Measurements from ENCODE around the gene IFIT1.
A peak's percentile ranks its signal among the peaks of the same experiment; 100 is the strongest.

Gene IFIT1

GRCh38 chr10:89416465-89416864, 24.0 kb downstream of the IFIT1 start:
- TF ChIP-seq ZFX (IDR thresholded peaks at IDR 0.05; ENCODE audit: borderline replicate concordance), result no peak
- no peak overlapping the region for H3K27ac ChIP-seq

- no peak overlapping the region for H3K27ac ChIP-seq
- no peak for TF ChIP-seq ZFX (IDR thresholded peaks at IDR 0.05; ENCODE audit: borderline replicate concordance)
- no peak for TF ChIP-seq CTCF (IDR thresholded peaks at IDR 0.05)
Observed at GRCh38 chr10:89419548-89419947, 27.1 kb downstream of the IFIT1 start.

- no peak overlapping the region for H3K27ac ChIP-seq
- no peak for TF ChIP-seq CTCF (IDR thresholded peaks at IDR 0.05)
- no peak for TF ChIP-seq ZFX (IDR thresholded peaks at IDR 0.05; ENCODE audit: borderline replicate concordance)
Observed at GRCh38 chr10:89421018-89421476, 28.6 kb downstream of the IFIT1 start.

GRCh38 chr10:89425000-89425399, 32.6 kb downstream of the IFIT1 start:
- TF ChIP-seq CTCF (IDR thresholded peaks at IDR 0.05), result no peak

GRCh38 chr10:89426230-89426868, 33.9 kb downstream of the IFIT1 start:
- no peak overlapping the region for H3K27ac ChIP-seq
- TF ChIP-seq ZFX (IDR thresholded peaks at IDR 0.05; ENCODE audit: borderline replicate concordance) (no peak), CTCF (IDR thresholded peaks at IDR 0.05) (peak; percentile 82)

More at GRCh38 chr10:89425000-89425399, 32.6 kb downstream of the IFIT1 start:
- no peak overlapping the region for H3K27ac ChIP-seq

GRCh38 chr10:89427629-89428028, 35.2 kb downstream of the IFIT1 start:
- TF ChIP-seq CTCF (IDR thresholded peaks at IDR 0.05) (no peak), ZFX (IDR thresholded peaks at IDR 0.05; ENCODE audit: borderline replicate concordance) (no peak)
- H3K27ac ChIP-seq, result no peak overlapping the region

- H3K27ac ChIP-seq, result no peak overlapping the region
- no peak for TF ChIP-seq ZFX (IDR thresholded peaks at IDR 0.05; ENCODE audit: borderline replicate concordance)
- TF ChIP-seq CTCF (IDR thresholded peaks at IDR 0.05), result no peak
Observed at GRCh38 chr10:89428877-89429276, 36.5 kb downstream of the IFIT1 start.

- TF ChIP-seq ZFX (IDR thresholded peaks at IDR 0.05; ENCODE audit: borderline replicate concordance) (no peak), CTCF (IDR thresholded peaks at IDR 0.05) (no peak)
- no peak overlapping the region for H3K27ac ChIP-seq
Observed at GRCh38 chr10:89431977-89432376, 39.6 kb downstream of the IFIT1 start.

Data from 22Rv1 (cell line).